Measurements from ENCODE around the gene RSRC2. TPM values are rescaled to one million over a fixed set of nuclear protein-coding genes. Genes with fewer than 3 reads are reported as not detected.
"Not testable (repeated sequence)": the region's sequence is repeated elsewhere in the genome, so short reads cannot be mapped to it uniquely, and the experiment has no call there.

The RSRC2 gene
- 10 to 100 TPM; 25.1 to 42.0 (median 40.5) TPM for polyA plus RNA-seq

DNA sequence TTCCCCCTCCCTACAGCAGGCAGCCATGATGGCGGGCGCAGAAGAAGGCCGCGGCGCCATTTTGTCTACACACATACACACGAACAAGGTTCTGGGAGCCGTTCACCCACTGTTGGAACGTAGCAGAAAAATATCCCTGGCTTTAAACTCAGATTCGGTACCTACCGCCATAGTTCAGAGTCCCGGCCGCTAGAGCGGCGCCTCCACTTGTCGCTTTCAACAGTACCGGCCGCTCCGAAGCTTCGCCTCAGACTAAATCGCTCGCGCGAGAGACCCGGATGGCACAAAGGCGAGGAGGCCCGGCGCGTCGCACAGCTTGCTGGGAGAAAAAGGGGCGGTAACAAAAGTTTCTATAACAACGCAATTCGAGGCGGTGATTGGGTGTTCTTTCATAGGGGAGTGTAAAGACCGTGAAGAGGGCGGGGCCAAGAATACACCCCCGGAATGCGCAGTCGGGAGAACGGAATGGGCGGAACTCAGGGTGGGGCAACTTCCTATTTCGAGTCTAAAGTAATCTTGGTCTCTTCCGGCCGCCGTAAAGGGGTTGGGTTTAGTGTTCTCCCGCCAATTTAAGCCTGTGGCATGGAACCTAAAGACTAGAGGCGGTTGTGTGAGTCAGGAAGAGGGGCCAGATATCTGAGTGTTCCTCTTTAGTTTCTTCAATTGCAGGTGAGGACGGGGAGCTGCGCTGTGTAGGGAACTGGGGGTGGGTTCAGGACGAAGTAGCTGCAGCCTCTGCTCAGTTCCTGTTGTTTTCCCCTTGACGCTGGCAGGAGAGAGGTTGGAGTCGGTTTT is at the start of gene RSRC2, which contains the start of gene KNTC1:
RSRC2 (minus strand) TSS at position 254 of the 795 bp plus-strand sequence; CDS start at position 171, 83 bp downstream.
KNTC1 (plus strand) TSS at position 567 of the 795 bp plus-strand sequence. CDS start 2,815 bp downstream, outside the sequence.
- H3K27ac ChIP-seq (ENCODE audit: low read depth, low read length) = peak within 1 kb of the TSS; percentile 76
- WGBS, 3 donors = 0% methylated on average over 51 of the region's 51 CpGs

DNA sequence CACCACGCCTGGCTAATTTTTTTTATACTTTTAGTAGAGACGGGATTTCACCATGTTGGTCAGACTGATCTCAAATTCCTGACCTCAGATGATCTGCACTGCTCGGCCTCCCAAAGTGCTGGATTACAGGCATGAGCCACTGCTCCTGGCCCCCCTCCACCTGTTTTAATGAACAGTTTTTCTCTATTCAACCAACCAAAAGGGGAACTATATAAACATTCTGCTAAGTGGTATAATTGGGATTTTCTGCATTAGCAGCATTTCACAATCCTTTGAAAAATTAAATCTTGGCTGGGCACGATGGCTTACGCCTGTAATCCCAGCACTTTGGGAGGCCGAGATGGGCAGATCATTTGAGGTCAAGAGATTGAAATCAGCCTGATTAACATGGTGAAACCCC is 45.1 kb upstream of the RSRC2 start:
- 80 to 89% (median 85%) methylated on average over 6 of the region's 6 CpGs for WGBS, 3 donors

DNA sequence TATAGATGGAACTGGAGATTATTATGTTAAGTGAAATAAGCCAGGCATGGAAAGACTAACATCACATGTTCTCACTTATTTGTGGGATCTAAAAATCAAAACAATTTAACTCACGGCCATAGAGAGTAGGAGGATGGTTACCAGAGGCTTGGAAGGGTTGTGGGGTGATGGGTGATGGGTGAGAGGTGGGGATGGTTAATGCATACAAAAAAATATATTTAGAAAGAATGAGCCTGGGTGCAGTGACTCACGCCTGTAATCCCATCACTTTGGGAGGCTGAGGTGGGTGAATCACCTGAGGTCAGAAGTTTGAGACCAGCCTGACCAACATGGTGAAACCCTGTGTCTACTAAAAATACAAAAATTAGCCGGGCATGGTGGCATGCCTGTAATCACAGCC is 43.3 kb upstream of the RSRC2 start:
- WGBS, 3 donors = 89 to 97% (median 93%) methylated on average over 3 of the region's 3 CpGs
- not testable (repeated sequence) for H3K27ac ChIP-seq (ENCODE audit: low read depth, low read length)

More for the DNA sequence above, 45.1 kb upstream of the RSRC2 start:
- no peak overlapping the region for H3K27ac ChIP-seq (ENCODE audit: low read depth, low read length)

DNA sequence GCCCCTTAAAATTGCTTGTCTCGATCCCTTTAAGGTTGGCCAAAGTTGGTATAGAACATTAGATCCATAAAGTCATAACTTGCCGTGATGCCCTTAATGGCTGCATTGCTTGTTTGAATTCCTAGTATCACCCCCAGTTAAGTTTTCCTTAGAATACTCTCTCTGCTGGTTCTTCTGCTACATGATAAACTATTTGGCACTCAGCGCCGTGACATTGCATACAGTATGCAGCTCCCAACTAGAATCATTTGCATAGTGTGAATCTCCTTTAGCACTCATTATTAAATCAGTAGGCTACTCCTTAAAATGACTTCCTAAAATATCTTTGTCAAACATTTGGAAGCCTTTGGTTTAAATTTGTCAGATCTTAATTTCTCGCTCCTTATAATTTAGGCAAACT is 42.6 kb upstream of the RSRC2 start:
- WGBS, 3 donors = 95 to 98% (median 97%) methylated on average over 5 of the region's 5 CpGs
- no peak overlapping the region for H3K27ac ChIP-seq (ENCODE audit: low read depth, low read length)

- 60 to 98% (median 97%) methylated on average over 5 of the region's 5 CpGs for WGBS, 3 donors
Measured at GRCh38 chr12:122566816-122567215, 40.1 kb upstream of the RSRC2 start.

GRCh38 chr12:122563361-122563760 is 36.6 kb upstream of the RSRC2 start:
- WGBS, 3 donors = 96 to 99% (median 98%) methylated on average over 4 of the region's 4 CpGs
- H3K27ac ChIP-seq (ENCODE audit: low read depth, low read length) = no peak overlapping the region

More at GRCh38 chr12:122566816-122567215, 40.1 kb upstream of the RSRC2 start:
- H3K27ac ChIP-seq (ENCODE audit: low read depth, low read length) = not testable (repeated sequence)

DNA sequence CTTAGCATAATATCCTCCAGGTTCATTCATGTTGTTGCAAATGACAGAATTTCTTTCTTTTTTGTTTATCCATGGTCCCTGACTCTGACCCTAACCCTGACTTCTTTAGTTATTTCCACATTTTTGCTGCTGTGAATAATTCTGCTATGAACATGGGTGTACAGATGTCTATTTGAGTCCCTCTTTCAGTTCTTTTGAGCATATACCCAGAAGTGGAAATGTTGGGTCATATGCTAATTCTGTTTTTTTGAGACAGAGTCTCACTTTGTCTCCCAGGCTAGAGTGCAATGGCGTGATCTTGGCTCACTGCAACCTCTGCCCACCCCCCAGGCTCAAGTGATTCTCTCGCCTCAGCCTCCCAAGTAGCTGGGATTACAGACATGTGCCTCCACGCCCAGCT is 33.4 kb upstream of the RSRC2 start:
- no peak overlapping the region for H3K27ac ChIP-seq (ENCODE audit: low read depth, low read length)
- 95 to 99% (median 95%) methylated on average over 3 of the region's 3 CpGs for WGBS, 3 donors

DNA sequence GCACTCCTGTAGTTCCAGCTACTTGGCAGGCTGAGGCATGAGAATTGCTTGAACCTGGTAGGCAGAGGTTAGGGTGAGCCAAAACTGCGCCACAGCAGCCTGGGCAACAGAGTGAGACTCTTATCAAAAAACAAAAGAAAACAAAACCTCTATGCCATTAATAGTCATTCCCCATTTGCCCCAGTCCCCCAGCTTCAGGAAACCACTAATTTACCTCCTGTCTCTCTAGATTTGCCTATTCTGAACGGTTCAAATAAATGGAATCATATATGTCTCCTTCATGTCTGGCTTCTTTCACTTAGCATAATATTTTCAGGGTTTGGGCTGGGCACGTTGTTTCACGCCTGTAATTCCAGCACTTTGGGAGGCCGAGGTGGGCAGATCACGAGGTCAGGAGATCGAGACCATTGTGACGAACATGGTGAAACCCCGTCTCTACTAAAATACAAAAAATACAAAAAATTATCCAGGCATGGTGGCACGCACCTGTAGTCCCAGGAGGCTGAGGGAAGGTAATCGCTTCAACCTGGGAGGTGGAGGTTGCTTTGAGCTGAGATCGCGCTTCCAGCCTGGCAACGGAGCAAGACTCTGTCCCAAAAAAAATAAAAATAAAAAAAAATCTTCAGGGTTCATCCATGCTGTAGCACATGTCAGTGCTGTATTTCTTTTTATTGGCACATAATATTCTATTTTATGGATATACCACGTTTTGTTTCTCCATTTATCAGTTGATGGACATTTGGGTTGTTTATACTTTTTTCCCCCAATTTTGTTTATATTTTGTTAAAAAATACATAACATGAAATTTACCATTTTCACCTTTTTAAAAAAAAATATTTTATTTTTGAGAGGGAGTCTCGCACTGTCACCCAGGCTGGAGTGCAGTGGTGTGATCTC is 32.3 kb upstream of the RSRC2 start:
- WGBS, 3 donors = 98 to 99% (median 98%) methylated on average over 16 of the region's 16 CpGs

GRCh38 chr12:122547330-122547729 is 20.6 kb upstream of the RSRC2 start:
- WGBS, 3 donors = 83 to 87% (median 86%) methylated on average over 5 of the region's 5 CpGs
- no peak overlapping the region for H3K27ac ChIP-seq (ENCODE audit: low read depth, low read length)

More for the DNA sequence above, 32.3 kb upstream of the RSRC2 start:
- H3K27ac ChIP-seq (ENCODE audit: low read depth, low read length) = no peak overlapping the region

- WGBS, 3 donors = 98% methylated on average over 2 of the region's 2 CpGs
- no peak overlapping the region for H3K27ac ChIP-seq (ENCODE audit: low read depth, low read length)
Measured at GRCh38 chr12:122545855-122546254, 19.1 kb upstream of the RSRC2 start.

GRCh38 chr12:122544537-122544936 is 17.8 kb upstream of the RSRC2 start:
- 90 to 93% (median 93%) methylated on average over 2 of the region's 2 CpGs for WGBS, 3 donors
- no peak overlapping the region for H3K27ac ChIP-seq (ENCODE audit: low read depth, low read length)

GRCh38 chr12:122538496-122538895 is 11.8 kb upstream of the RSRC2 start:
- WGBS, 3 donors = 43 to 96% (median 94%) methylated on average over 5 of the region's 5 CpGs
- H3K27ac ChIP-seq (ENCODE audit: low read depth, low read length) = no peak overlapping the region

DNA sequence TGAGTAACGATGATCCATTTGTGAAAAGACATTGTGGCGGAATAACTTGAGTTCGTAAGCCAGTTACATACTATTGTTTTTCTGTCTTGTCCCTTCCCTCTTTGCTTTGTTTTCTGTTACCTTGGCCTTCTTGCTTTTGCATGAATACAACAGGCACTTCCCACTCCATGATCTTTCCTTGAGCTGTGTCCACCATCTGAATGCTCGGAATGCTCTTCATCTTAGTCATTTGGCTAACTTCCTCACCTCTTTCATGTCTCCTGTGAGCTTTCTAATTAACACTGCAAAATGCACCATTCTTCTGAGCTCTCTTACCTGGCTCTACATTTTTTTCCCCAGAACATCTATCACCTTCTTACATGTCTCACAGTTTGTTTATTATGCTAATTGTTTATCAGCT is 10.3 kb upstream of the RSRC2 start:
- 97% methylated on average over 4 of the region's 4 CpGs for WGBS, 3 donors
- H3K27ac ChIP-seq (ENCODE audit: low read depth, low read length) = no peak overlapping the region

- WGBS, 3 donors = 89 to 95% (median 90%) methylated on average over 2 of the region's 2 CpGs
- no peak overlapping the region for H3K27ac ChIP-seq (ENCODE audit: low read depth, low read length)
Measured at GRCh38 chr12:122533856-122534255, 7.1 kb upstream of the RSRC2 start.

DNA sequence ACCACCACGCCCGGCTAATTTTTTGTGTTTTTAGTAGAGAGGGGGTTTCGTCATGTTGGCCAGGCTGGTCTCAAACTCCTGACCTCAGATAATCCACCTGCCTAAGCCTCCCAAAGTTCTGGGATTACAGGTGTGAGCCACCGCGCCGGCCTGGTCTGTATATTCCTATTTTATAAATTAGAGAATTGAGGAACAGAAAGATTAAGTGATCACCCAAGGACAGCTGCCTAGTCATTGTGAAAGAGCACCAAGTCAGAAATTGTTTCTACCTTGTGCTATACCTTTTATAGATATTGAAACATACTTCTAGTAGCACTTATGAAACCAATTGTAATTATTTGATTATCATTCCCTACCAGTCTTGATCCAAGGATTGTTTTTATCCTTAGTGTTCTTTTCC is 2.3 kb upstream of the RSRC2 start:
- WGBS, 3 donors = 97 to 98% (median 97%) methylated on average over 6 of the region's 6 CpGs
- H3K27ac ChIP-seq (ENCODE audit: low read depth, low read length) = no peak overlapping the region

GRCh38 chr12:122528582-122528981 is 1.8 kb upstream of the RSRC2 start:
- WGBS, 3 donors = 91 to 94% (median 92%) methylated on average over 7 of the region's 7 CpGs
- H3K27ac ChIP-seq (ENCODE audit: low read depth, low read length) = no peak overlapping the region

- WGBS, 3 donors = 0% methylated on average over 21 of the region's 21 CpGs
- no peak overlapping the region for H3K27ac ChIP-seq (ENCODE audit: low read depth, low read length)
Measured at GRCh38 chr12:122527478-122527944, 775 bp upstream of the RSRC2 start.

GRCh38 chr12:122523846-122524718 is 2.7 kb downstream of the RSRC2 start:
- H3K27ac ChIP-seq (ENCODE audit: low read depth, low read length) = no peak overlapping the region
- WGBS, 3 donors = 9 to 38% (median 34%) methylated on average over 8 of the region's 8 CpGs
